CD4-positive, alpha-beta T cell (primary cell): ENCODE data around the gene RAPGEF6. TPM values are rescaled to one million over a fixed set of nuclear protein-coding genes. Genes with fewer than 3 reads are reported as not detected.
A peak's percentile ranks its signal among the peaks of the same experiment; 100 is the strongest.

ENCODE experiments used
- ATAC-seq: fragments of 200-7000 bp; cut with Tn5 transposase; one replicate; pipeline ENCODE4 v1.10.0; 2022; ENCODE audit warnings: mild to moderate bottlenecking; ENCODE audit not compliant: poor library complexity
- CTCF ChIA-PET: fragments of 350-600 bp; sonication (Branson Sonifier 250); formaldehyde crosslinking; loops from one replicate; lab custom pipeline; 2021; ENCODE audit warnings: antibody characterized with exemption, inconsistent platforms; lab: Charles Lee
- POLR2A ChIA-PET: fragments of 350-600 bp; sonication (Branson Sonifier 250); formaldehyde crosslinking; loops from one replicate; lab custom pipeline; 2021; ENCODE audit warnings: antibody characterized with exemption, inconsistent platforms; lab: Charles Lee
- DNase-seq, 14 experiments: peaks; one replicate each; pipeline ENCODE4 v3.0.0-alpha.2; 2013 to 2020; ENCODE audit warnings: mixed read lengths in 2 of 14
- H3K27ac ChIP-seq, 2 donors: one replicate each; pipeline versions ENCODE4 v1.5.1 to v1.7.0; 2013; ENCODE audit warnings: low read length in 2 of 2, low read depth in 1 of 2, mild to moderate bottlenecking in 1 of 2
- H3K27me3 ChIP-seq, 2 experiments: 1 replicate in 1 of 2; 2 replicates in 1 of 2; pipeline versions ENCODE4 v1.6.1 to v1.7.0; 2013; ENCODE audit warnings: low read length in 2 of 2, control low read depth in 1 of 2, mild to moderate bottlenecking in 1 of 2, moderate library complexity in 1 of 2; ENCODE audit not compliant: insufficient read depth in 2 of 2, control insufficient read depth in 1 of 2
- H3K36me3 ChIP-seq: one replicate; pipeline ENCODE4 v1.6.1; 2013; ENCODE audit warnings: low read length, control low read depth; ENCODE audit not compliant: insufficient read depth
- H3K4me1 ChIP-seq: one replicate; pipeline ENCODE4 v1.6.1; 2013; ENCODE audit warnings: low read length, control low read depth; ENCODE audit not compliant: insufficient read depth
- H3K4me3 ChIP-seq: one replicate; pipeline ENCODE4 v1.5.1; 2013; ENCODE audit warnings: mild to moderate bottlenecking, low read length, moderate library complexity
- H3K9me3 ChIP-seq, 2 experiments: 1 replicate in 1 of 2; 2 replicates in 1 of 2; pipeline versions ENCODE4 v1.6.1 to v1.7.0; 2013; ENCODE audit warnings: low read length in 2 of 2, mild to moderate bottlenecking in 2 of 2, control low read depth in 1 of 2, moderate library complexity in 1 of 2; ENCODE audit not compliant: control insufficient read depth in 1 of 2, insufficient read depth in 1 of 2
- H3K27ac Mint-ChIP-seq: one replicate; pipeline ENCODE4 v1.8.0; 2020; ENCODE audit warnings: mixed read lengths
- H3K27me3 Mint-ChIP-seq: one replicate; pipeline ENCODE4 v1.8.0; 2021; ENCODE audit warnings: mixed read lengths
- H3K36me3 Mint-ChIP-seq: one replicate; pipeline ENCODE4 v1.8.0; 2021; ENCODE audit warnings: low read depth, mixed read lengths
- H3K4me1 Mint-ChIP-seq: one replicate; pipeline ENCODE4 v1.8.0; 2021; ENCODE audit warnings: low read depth, mixed read lengths
- H3K4me3 Mint-ChIP-seq: one replicate; pipeline ENCODE4 v1.8.0; 2020; ENCODE audit warnings: mild to moderate bottlenecking, mixed read lengths
- H3K9me3 Mint-ChIP-seq: one replicate; pipeline ENCODE4 v1.8.0; 2020; ENCODE audit warnings: mixed read lengths
- intact Hi-C, 2 experiments: fragments of 100-400 bp; cut with DNase I in 1 of 2; cut with micrococcal nuclease in 1 of 2; formaldehyde crosslinking; loops; one replicate each; pipeline versions ENCODE4 v1.15.1 to v1.9.0; 2023 to 2025; cut with DNase I, micrococcal nuclease
- total RNA-seq, 174 experiments: library from RNA in 2 of 174; stranded (reverse) in 2 of 174; gene quantifications; one replicate each; pipeline ENCODE4 v1.2.3 and lab custom pipeline; 2021 to 2026
- TF ChIP-seq, protein P1 (sequence below): fragments of 200-600 bp; IDR thresholded peaks from one replicate; pipeline ENCODE4 v1.8.0; 2022; ENCODE audit warnings: antibody characterized with exemption, mild to moderate bottlenecking

RAPGEF6 gene
- total RNA-seq, 2 experiments from 2014 or later, result 83.3 to 91.4 TPM

DNA sequence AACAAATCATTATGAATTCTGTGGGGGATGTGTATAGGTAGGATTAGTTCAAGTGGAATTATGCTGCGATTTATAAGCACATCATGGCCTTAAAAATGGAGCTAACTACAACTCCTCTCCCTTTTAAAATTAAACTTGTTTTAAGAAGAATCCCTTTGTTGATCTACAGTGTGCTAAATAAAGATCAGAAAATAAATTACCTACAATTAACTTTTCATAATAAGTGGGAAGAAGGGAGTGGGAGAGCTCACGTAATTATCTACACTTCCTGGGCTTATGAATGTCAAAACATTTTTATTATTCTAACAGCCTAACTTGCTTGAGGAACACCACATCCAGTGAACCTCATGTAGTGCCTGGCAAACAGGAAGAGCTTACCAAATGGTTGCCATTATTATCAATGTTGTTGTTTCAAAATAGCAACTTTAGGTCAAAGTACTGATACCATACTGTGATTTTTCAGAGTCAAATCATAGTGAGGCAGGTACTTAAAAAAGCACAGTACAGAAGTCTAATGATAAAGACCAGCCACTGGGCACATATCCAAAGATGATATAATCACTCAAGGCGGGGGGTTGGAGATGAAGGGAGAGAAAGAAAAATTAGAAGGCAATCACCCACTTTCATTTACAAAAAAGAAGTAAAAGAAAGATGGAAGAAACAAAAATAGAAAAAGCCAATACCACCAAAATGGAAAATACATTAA lies 174.0 kb downstream of the RAPGEF6 start:
- ChIA-PET CTCF (interaction anchor here (1.2 to 1.5 kb wide), 3 partner anchors 9 to 129 kb away, joined by 3 to 6 read pairs (median 3); no protein-coding TSS in a partner anchor), POLR2A (interaction anchor here (0.8 to 1.8 kb wide), 2 partner anchors 9 to 82 kb away, joined by 3 to 4 read pairs; no protein-coding TSS in a partner anchor)
- Histone ChIP-seq H3K4me1 (peaks cover 4% of the 10 kb centered on the region), H3K36me3 (peaks cover 86% of the 10 kb centered on the region), H3K9me3 (no peaks in the 10 kb centered on the region), H3K4me3 (no peak overlapping the region), H3K27ac (no peak overlapping the region), H3K27me3 (no peaks in the 10 kb centered on the region)
- intact Hi-C loops, result loop anchor here in 1 of 2 experiments (5.0 kb wide), 1 partner anchor 41 kb away; no protein-coding TSS in a partner anchor
- Mint-ChIP-seq H3K27me3 (no peaks in the 10 kb centered on the region), H3K27ac (peak overlapping the region; percentile 81), H3K9me3 (no peaks in the 10 kb centered on the region), H3K4me1 (peaks cover 55% of the 10 kb centered on the region), H3K36me3 (peaks cover 85% of the 10 kb centered on the region), H3K4me3 (peak overlapping the region; percentile 54)
- DNase-seq, result no peak
- no peak for ATAC-seq
- TF ChIP-seq, protein P1, sequence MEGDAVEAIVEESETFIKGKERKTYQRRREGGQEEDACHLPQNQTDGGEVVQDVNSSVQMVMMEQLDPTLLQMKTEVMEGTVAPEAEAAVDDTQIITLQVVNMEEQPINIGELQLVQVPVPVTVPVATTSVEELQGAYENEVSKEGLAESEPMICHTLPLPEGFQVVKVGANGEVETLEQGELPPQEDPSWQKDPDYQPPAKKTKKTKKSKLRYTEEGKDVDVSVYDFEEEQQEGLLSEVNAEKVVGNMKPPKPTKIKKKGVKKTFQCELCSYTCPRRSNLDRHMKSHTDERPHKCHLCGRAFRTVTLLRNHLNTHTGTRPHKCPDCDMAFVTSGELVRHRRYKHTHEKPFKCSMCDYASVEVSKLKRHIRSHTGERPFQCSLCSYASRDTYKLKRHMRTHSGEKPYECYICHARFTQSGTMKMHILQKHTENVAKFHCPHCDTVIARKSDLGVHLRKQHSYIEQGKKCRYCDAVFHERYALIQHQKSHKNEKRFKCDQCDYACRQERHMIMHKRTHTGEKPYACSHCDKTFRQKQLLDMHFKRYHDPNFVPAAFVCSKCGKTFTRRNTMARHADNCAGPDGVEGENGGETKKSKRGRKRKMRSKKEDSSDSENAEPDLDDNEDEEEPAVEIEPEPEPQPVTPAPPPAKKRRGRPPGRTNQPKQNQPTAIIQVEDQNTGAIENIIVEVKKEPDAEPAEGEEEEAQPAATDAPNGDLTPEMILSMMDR, result no peak

GRCh38 chr5:131460133-131460532 lies 174.9 kb downstream of the RAPGEF6 start:
- ChIA-PET CTCF (interaction anchor here (1.2 to 1.5 kb wide), 3 partner anchors 9 to 129 kb away, joined by 3 to 6 read pairs (median 3); no protein-coding TSS in a partner anchor), POLR2A (no interaction called here)
- Histone ChIP-seq H3K9me3 (no peaks in the 10 kb centered on the region), H3K27me3 (no peaks in the 10 kb centered on the region), H3K4me1 (peaks cover 4% of the 10 kb centered on the region), H3K27ac (no peak overlapping the region), H3K36me3 (peaks cover 90% of the 10 kb centered on the region), H3K4me3 (no peak overlapping the region)
- no peaks in the 10 kb centered on the region for H3K27me3 Mint-ChIP-seq
- intact Hi-C loops, result loop anchor here in 1 of 2 experiments (5.0 kb wide), 1 partner anchor 42 kb away; no protein-coding TSS in a partner anchor
- peaks cover 50% of the 10 kb centered on the region for H3K4me1 Mint-ChIP-seq
- H3K4me3 Mint-ChIP-seq, result no peak overlapping the region
- TF ChIP-seq, protein P1, result no peak
- peak overlapping the region; percentile 2 for H3K27ac Mint-ChIP-seq
- H3K36me3 Mint-ChIP-seq, result peaks cover 86% of the 10 kb centered on the region
- no peaks in the 10 kb centered on the region for H3K9me3 Mint-ChIP-seq
- ATAC-seq (no peak), DNase-seq (no peak)

DNA sequence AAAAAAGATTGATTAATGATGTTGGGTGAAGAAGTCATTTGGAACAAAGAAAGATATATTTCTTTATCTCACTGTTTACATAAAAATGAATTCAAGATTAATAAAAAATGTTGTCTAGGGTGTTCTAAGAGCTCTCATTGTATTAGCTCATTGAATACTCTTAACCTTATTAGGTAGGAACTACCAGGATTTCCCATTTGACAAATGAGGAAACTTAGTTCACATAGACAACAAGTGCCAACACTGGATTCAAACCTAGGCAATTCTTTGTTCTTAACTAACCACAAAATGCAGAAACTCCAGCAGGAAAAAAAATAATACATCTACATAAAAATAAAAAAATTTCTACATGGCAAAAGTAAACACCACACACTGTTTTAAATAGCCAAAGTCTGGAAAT lies 175.8 kb downstream of the RAPGEF6 start:
- DNase-seq, result no peak
- peaks cover 4% of the 10 kb centered on the region for H3K4me1 ChIP-seq
- ChIA-PET CTCF (no interaction called here), POLR2A (no interaction called here)
- Mint-ChIP-seq H3K4me3 (no peak overlapping the region), H3K27ac (peak overlapping the region; percentile 26), H3K4me1 (peaks cover 59% of the 10 kb centered on the region), H3K36me3 (peaks cover 95% of the 10 kb centered on the region), H3K27me3 (no peaks in the 10 kb centered on the region), H3K9me3 (no peaks in the 10 kb centered on the region)
- TF ChIP-seq, protein P1, result no peak
- no peak for ATAC-seq
- no peaks in the 10 kb centered on the region for H3K9me3 ChIP-seq
- no peak overlapping the region for H3K27ac ChIP-seq
- intact Hi-C loops, result no loop called here
- H3K27me3 ChIP-seq, result no peaks in the 10 kb centered on the region
- peaks cover 91% of the 10 kb centered on the region for H3K36me3 ChIP-seq
- no peak overlapping the region for H3K4me3 ChIP-seq
